ENCODE measurements around the gene FSTL4.

- TF ChIP-seq CTCF (IDR thresholded peaks at IDR 0.05) (no peak), POLR2A (IDR thresholded peaks at IDR 0.05) (no peak)
These were observed 356.1 kb downstream of the FSTL4 start for GRCh38 chr5:133256276-133256675.

All from transverse colon (tissue), 3 donors.